ENCODE data around the gene AMOTL1.

The AMOTL1 gene

GRCh38 chr11:94920311-94920710 lies 152.2 kb downstream of the AMOTL1 start:
- no peaks in the 10 kb centered on the region for H3K9me3 ChIP-seq (ENCODE audit: low read depth, low read length)
- no peak overlapping the region for H3K27ac ChIP-seq
- TF ChIP-seq FOXP2 (optimal IDR thresholded peaks at IDR 0.05; ENCODE audit: control extremely low read depth, extremely low read length, insufficient read depth): no peak
- no peak for TF ChIP-seq POLR2AphosphoS5 (IDR thresholded peaks at IDR 0.05; ENCODE audit: borderline replicate concordance, low read depth, low read length)
- no peak for TF ChIP-seq EZH2 (IDR thresholded peaks at IDR 0.05)
- DNase-seq (ENCODE audit: low read depth, low spot score): no peak
- H3K36me3 ChIP-seq (ENCODE audit: insufficient read depth, low read length): no peaks in the 10 kb centered on the region
- no peak overlapping the region for H3K9ac ChIP-seq (ENCODE audit: insufficient read length)
- no peak overlapping the region for H3K4me3 ChIP-seq

DNA sequence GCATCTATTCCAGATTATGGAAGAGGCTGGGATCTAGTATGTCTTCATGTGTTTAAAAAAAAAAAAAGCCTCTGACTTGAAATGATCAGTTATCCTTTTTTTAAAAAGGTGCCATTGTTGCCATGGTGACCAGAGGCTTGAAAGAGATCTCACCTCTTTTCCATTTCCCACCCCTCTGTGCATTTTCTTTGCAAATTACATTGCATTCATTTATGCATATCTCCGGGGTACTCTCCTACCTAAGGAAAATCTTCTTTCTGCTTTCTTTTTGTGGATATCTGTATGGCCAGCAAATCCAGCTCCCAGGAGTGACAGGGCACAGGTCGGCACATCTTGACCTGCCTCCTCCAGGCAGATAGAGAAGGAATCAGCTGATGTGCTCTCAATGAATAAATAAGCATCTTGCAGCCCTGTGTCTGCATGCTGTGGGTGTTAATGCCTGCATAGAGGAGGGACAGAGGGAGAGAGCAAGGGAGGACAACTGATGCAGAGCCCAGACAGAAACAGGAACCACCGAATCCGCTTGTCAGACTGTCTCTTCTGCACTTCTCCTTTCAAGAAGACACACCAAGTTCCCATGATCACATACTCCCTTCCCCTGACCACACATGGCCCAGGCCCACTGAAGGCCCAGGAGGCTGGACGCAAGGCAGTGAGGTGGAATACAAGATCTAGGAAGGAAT lies 154.3 kb downstream of the AMOTL1 start:
- no peak overlapping the region for H3K4me3 ChIP-seq
- no peak for DNase-seq (ENCODE audit: low read depth, low spot score)
- no peak for TF ChIP-seq POLR2AphosphoS5 (IDR thresholded peaks at IDR 0.05; ENCODE audit: borderline replicate concordance, low read depth, low read length)
- TF ChIP-seq FOXP2 (optimal IDR thresholded peaks at IDR 0.05; ENCODE audit: control extremely low read depth, extremely low read length, insufficient read depth): no peak
- TF ChIP-seq EZH2 (IDR thresholded peaks at IDR 0.05): no peak
- no peak overlapping the region for H3K27ac ChIP-seq
- no peaks in the 10 kb centered on the region for H3K36me3 ChIP-seq (ENCODE audit: insufficient read depth, low read length)
- no peak overlapping the region for H3K9ac ChIP-seq (ENCODE audit: insufficient read length)
- H3K9me3 ChIP-seq (ENCODE audit: low read depth, low read length): no peaks in the 10 kb centered on the region

- no peak overlapping the region for H3K4me3 ChIP-seq
- no peak for TF ChIP-seq FOXP2 (optimal IDR thresholded peaks at IDR 0.05; ENCODE audit: control extremely low read depth, extremely low read length, insufficient read depth)
- TF ChIP-seq POLR2AphosphoS5 (IDR thresholded peaks at IDR 0.05; ENCODE audit: borderline replicate concordance, low read depth, low read length): no peak
- TF ChIP-seq EZH2 (IDR thresholded peaks at IDR 0.05): no peak
- no peak for DNase-seq (ENCODE audit: low read depth, low spot score)
- H3K9ac ChIP-seq (ENCODE audit: insufficient read length): no peak overlapping the region
- H3K27ac ChIP-seq: no peak overlapping the region
- H3K36me3 ChIP-seq (ENCODE audit: insufficient read depth, low read length): no peaks in the 10 kb centered on the region
- no peaks in the 10 kb centered on the region for H3K9me3 ChIP-seq (ENCODE audit: low read depth, low read length)
These were observed 154.8 kb downstream of the AMOTL1 start for GRCh38 chr11:94923004-94923334.

DNA sequence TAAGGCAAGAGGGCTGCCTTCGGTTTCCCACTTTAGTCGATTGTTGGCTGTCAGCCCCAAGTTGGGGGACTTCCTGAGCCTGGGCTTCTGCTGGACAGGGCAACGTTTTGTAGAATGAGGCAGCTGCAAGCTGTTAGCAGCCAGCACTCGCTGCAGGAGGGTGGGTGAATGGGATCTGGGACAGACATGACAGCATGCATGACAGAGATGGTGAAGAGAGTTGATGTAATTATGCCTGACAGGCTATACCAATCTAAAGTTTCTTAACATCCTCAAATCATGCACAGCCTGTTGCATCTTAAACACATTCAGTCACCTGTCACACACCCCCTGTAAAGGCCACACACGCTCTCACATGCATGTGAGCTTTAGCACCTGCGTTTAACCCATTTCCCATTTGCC lies 156.0 kb downstream of the AMOTL1 start:
- H3K9me3 ChIP-seq (ENCODE audit: low read depth, low read length): no peaks in the 10 kb centered on the region
- H3K9ac ChIP-seq (ENCODE audit: insufficient read length): no peak overlapping the region
- H3K27ac ChIP-seq: no peak overlapping the region
- TF ChIP-seq FOXP2 (optimal IDR thresholded peaks at IDR 0.05; ENCODE audit: control extremely low read depth, extremely low read length, insufficient read depth) (no peak), EZH2 (IDR thresholded peaks at IDR 0.05) (no peak), POLR2AphosphoS5 (IDR thresholded peaks at IDR 0.05; ENCODE audit: borderline replicate concordance, low read depth, low read length) (no peak)
- no peaks in the 10 kb centered on the region for H3K36me3 ChIP-seq (ENCODE audit: insufficient read depth, low read length)
- no peak for DNase-seq (ENCODE audit: low read depth, low spot score)
- H3K4me3 ChIP-seq: no peak overlapping the region

DNA sequence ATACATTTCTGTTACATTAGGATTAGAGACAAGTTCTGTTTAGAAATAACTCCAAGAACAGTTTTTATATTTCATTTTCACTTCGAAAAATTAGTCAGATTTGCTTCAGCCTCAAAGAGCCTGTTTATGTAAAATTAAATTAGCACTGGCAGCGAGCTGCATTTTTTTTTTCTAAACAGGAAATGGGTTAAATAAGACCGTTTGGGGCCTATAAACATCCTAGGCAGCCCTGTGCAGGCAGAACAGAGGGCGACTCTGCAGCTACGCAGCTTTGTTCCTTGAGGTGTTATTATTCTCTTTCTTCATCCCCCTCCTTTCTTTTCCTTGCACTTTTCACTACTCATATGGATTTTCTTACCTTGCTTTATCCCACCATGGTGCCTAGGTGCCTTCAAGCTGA lies 156.5 kb downstream of the AMOTL1 start:
- Histone ChIP-seq H3K4me3 (0 out of 2 replicates have a peak overlapping the region, but pooled peaks have one; percentile 5), H3K27ac (no peak overlapping the region), H3K9me3 (ENCODE audit: low read depth, low read length) (no peaks in the 10 kb centered on the region), H3K9ac (ENCODE audit: insufficient read length) (no peak overlapping the region), H3K36me3 (ENCODE audit: insufficient read depth, low read length) (no peaks in the 10 kb centered on the region)
- TF ChIP-seq POLR2AphosphoS5 (IDR thresholded peaks at IDR 0.05; ENCODE audit: borderline replicate concordance, low read depth, low read length) (no peak), EZH2 (IDR thresholded peaks at IDR 0.05) (no peak), FOXP2 (optimal IDR thresholded peaks at IDR 0.05; ENCODE audit: control extremely low read depth, extremely low read length, insufficient read depth) (no peak)
- DNase-seq (ENCODE audit: low read depth, low spot score): no peak

GRCh38 chr11:94925422-94926270 lies 157.5 kb downstream of the AMOTL1 start:
- no peaks in the 10 kb centered on the region for H3K9me3 ChIP-seq (ENCODE audit: low read depth, low read length)
- H3K4me3 ChIP-seq: no peak overlapping the region
- TF ChIP-seq FOXP2 (optimal IDR thresholded peaks at IDR 0.05; ENCODE audit: control extremely low read depth, extremely low read length, insufficient read depth) (no peak), EZH2 (IDR thresholded peaks at IDR 0.05) (no peak), POLR2AphosphoS5 (IDR thresholded peaks at IDR 0.05; ENCODE audit: borderline replicate concordance, low read depth, low read length) (no peak)
- DNase-seq (ENCODE audit: low read depth, low spot score): no peak
- no peak overlapping the region for H3K27ac ChIP-seq
- H3K36me3 ChIP-seq (ENCODE audit: insufficient read depth, low read length): no peaks in the 10 kb centered on the region
- no peak overlapping the region for H3K9ac ChIP-seq (ENCODE audit: insufficient read length)

GRCh38 chr11:94926271-94926625 lies 158.1 kb downstream of the AMOTL1 start:
- DNase-seq (ENCODE audit: low read depth, low spot score): no peak
- H3K36me3 ChIP-seq (ENCODE audit: insufficient read depth, low read length): no peaks in the 10 kb centered on the region
- no peak overlapping the region for H3K4me3 ChIP-seq
- no peak for TF ChIP-seq FOXP2 (optimal IDR thresholded peaks at IDR 0.05; ENCODE audit: control extremely low read depth, extremely low read length, insufficient read depth)
- no peak for TF ChIP-seq POLR2AphosphoS5 (IDR thresholded peaks at IDR 0.05; ENCODE audit: borderline replicate concordance, low read depth, low read length)
- TF ChIP-seq EZH2 (IDR thresholded peaks at IDR 0.05): no peak
- H3K27ac ChIP-seq: no peak overlapping the region
- no peak overlapping the region for H3K9ac ChIP-seq (ENCODE audit: insufficient read length)
- H3K9me3 ChIP-seq (ENCODE audit: low read depth, low read length): no peaks in the 10 kb centered on the region

Measured in SK-N-MC (cell line).